ENCODE data around the gene TTC8. TPM values are rescaled to one million over a fixed set of nuclear protein-coding genes. Genes with fewer than 3 reads are reported as not detected.
A peak's percentile ranks its signal among the peaks of the same experiment; 100 is the strongest.

TTC8 gene
- total and polyA plus RNA-seq, 2 donors (not counting 3 experiments of a cell fraction or from before 2014, with no cell fraction given) = 11.9 to 16.3 TPM

DNA sequence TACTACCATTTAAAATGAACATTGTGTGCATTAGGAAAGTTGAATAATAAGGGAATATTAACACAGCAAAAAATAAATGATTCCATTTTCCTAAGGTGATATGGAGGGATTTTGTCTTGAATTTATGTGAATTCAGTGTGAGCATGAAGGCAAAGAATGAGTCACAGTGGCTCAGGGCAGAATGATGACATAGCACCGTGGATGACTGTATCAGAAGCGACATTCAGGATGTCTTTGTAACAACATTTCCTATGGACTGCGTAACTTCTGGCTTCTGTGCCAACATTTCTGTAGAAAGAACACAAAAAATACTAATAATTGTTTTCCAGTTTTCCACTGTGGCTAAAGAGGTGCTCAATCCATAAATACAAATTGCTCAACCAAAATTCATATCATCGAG, 54.6 kb downstream of the TTC8 start:
- intact Hi-C loops (cut with micrococcal nuclease) = loop anchor here (1.0 to 5.0 kb wide), 2 partner anchors 55 to 322 kb away; partner anchors contain the start of genes PTPN21 and TTC8
- Histone ChIP-seq H3K27ac (ENCODE audit: insufficient read depth, low read depth, low read length) (peak overlapping the region; percentile 82), H3K4me2 (ENCODE audit: insufficient read depth, low read length) (peak overlapping the region; percentile 84), H3K9me3 (replicated peaks; ENCODE audit: control insufficient read depth, insufficient read depth, low read length) (no peaks in the 10 kb centered on the region), H3K4me3 (replicated peaks in 1 of 3; ENCODE audit: insufficient read depth in 1 of 3, low read depth in 1 of 3, low read length in 3 of 3) (peak overlapping the region in 1 of 3 experiments; percentile 16), H2AFZ (ENCODE audit: low read depth, low read length) (peak overlapping the region; percentile 68), H3K27me3 (ENCODE audit: control insufficient read depth in 2 of 2, insufficient read depth in 2 of 2, low read length in 2 of 2) (no peaks in the 10 kb centered on the region), H4K20me1 (replicated peaks; ENCODE audit: control insufficient read depth, extremely low read depth, insufficient read depth, low read length) (no peaks in the 10 kb centered on the region), H3K4me1 (ENCODE audit: control insufficient read depth, extremely low read depth, insufficient read depth, low read length) (peaks cover 12% of the 10 kb centered on the region), H3K36me3 (ENCODE audit: control insufficient read depth in 2 of 2, extremely low read depth in 1 of 2, insufficient read depth in 2 of 2, low read length in 2 of 2) (no peaks in the 10 kb centered on the region), H3K9ac (replicated peaks; ENCODE audit: extremely low read depth, insufficient read depth, low read length) (peak overlapping the region; percentile 64), H3K79me2 (ENCODE audit: control insufficient read depth, insufficient read depth, low read length) (no peaks in the 10 kb centered on the region), H3K9me1 (replicated peaks; ENCODE audit: control insufficient read depth, extremely low read depth, insufficient read depth, low read length) (no peaks in the 10 kb centered on the region)
- dilution Hi-C loops (cut with MboI; ENCODE audit: extremely low pct_ligation_motif_present, low sequenced_read_pairs) = no loop called here
- ChIA-PET CTCF (interaction anchor here (0.9 to 1.6 kb wide), 2 partner anchors 10 to 54 kb away, joined by 3 to 5 read pairs; partner anchors contain the start of gene TTC8), POLR2A (interaction anchor here (1.1 kb wide), 1 partner anchor 54 kb away, joined by 3 read pairs; the partner anchor contains the start of gene TTC8)
- peak; percentile 97 for FAIRE-seq
- no TSS peak for BruUV-seq (replicated peaks)
- DNase-seq (ENCODE audit: low read depth, low spot score) = peak; percentile 92
- TF ChIP-seq POLR2AphosphoS5 (IDR thresholded peaks at IDR 0.05; ENCODE audit: insufficient read depth, low read depth, low read length) (peak; percentile 30), JUN (IDR thresholded peaks at IDR 0.05; ENCODE audit: borderline replicate concordance, insufficient read depth, insufficient read length, low read depth) (peak; percentile 96), EZH2 (IDR thresholded peaks at IDR 0.05; ENCODE audit: borderline replicate concordance, low read depth, low read length, severe bottlenecking) (no peak), GATA2 (IDR thresholded peaks at IDR 0.05; ENCODE audit: insufficient read depth, insufficient read length, low read depth, low read length) (peak; percentile 29), POLR2A (IDR thresholded peaks at IDR 0.05; ENCODE audit: low read depth, low read length) (no peak), CTCF (IDR thresholded peaks at IDR 0.05; ENCODE audit: extremely low read depth in 1 of 2, insufficient read depth in 1 of 2, low read depth in 1 of 2, low read length in 2 of 2) (no peak), FOS (IDR thresholded peaks at IDR 0.05; ENCODE audit: borderline replicate concordance, insufficient read depth, low read length) (peak; percentile 98), MYC (IDR thresholded peaks at IDR 0.05; ENCODE audit: low read depth, low read length) (no peak), MAX (IDR thresholded peaks at IDR 0.05; ENCODE audit: insufficient read depth, insufficient read length) (no peak)
